Cardiac fibroblast (primary cell): ENCODE data around the gene TMEM222.
"Not testable (repeated sequence)": the region's sequence is repeated elsewhere in the genome, so short reads cannot be mapped to it uniquely, and the experiment has no call there.

Experiments
- DNase-seq, 2 donors: peaks; one replicate each; pipeline versions ENCODE4 v3.0.0 to v3.0.0-alpha.2; 2010; ENCODE audit warnings: low read depth in 2 of 2
- H3K4me3 ChIP-seq, 2 donors: replicated peaks in 1 of 2; 1 replicate in 1 of 2; 2 replicates in 1 of 2; pipeline ENCODE4 v1.5.1; 2011; ENCODE audit warnings: low read depth in 2 of 2, low read length in 2 of 2, mild to moderate bottlenecking in 2 of 2, moderate library complexity in 1 of 2
- CTCF ChIP-seq: IDR thresholded peaks from one replicate; pipeline ENCODE4 v1.5.1; 2011; ENCODE audit warnings: low read depth, mild to moderate bottlenecking, low read length, inconsistent platforms

TMEM222 gene

GRCh38 chr1:27383661-27384060 lies 61.7 kb downstream of the TMEM222 start:
- DNase-seq: no peak
- no peak overlapping the region for H3K4me3 ChIP-seq
- TF ChIP-seq CTCF: no peak

- not testable (repeated sequence) for DNase-seq, H3K4me3 ChIP-seq
These were observed 62.8 kb downstream of the TMEM222 start for GRCh38 chr1:27384797-27385196.
